WTC11 (cell line): ENCODE results near the gene ALCAM.

Experiments
- CTCF ChIP-seq: fragments of 200-600 bp; IDR thresholded peaks from 2 replicates; pipeline ENCODE4 v1.8.0; 2022; ENCODE audit warnings: antibody characterized with exemption
- JUN ChIP-seq: sonication (generic); formaldehyde crosslinking; IDR thresholded peaks from 2 replicates; pipeline ENCODE4 v1.8.0; 2023; ENCODE audit warnings: mild to moderate bottlenecking, missing genetic modification reagents

- TF ChIP-seq JUN (CRISPR knock-in tag), result no peak
- no peak for TF ChIP-seq CTCF
Observed at GRCh38 chr3:105360003-105360402, 6.7 kb upstream of the ALCAM start.
